Eye (tissue), 1 donor: ENCODE measurements around the gene CTNS.

Experiments
- DNase-seq: peaks from one replicate; pipeline ENCODE4 v3.0.0-alpha.2; 2015

Gene CTNS

DNA sequence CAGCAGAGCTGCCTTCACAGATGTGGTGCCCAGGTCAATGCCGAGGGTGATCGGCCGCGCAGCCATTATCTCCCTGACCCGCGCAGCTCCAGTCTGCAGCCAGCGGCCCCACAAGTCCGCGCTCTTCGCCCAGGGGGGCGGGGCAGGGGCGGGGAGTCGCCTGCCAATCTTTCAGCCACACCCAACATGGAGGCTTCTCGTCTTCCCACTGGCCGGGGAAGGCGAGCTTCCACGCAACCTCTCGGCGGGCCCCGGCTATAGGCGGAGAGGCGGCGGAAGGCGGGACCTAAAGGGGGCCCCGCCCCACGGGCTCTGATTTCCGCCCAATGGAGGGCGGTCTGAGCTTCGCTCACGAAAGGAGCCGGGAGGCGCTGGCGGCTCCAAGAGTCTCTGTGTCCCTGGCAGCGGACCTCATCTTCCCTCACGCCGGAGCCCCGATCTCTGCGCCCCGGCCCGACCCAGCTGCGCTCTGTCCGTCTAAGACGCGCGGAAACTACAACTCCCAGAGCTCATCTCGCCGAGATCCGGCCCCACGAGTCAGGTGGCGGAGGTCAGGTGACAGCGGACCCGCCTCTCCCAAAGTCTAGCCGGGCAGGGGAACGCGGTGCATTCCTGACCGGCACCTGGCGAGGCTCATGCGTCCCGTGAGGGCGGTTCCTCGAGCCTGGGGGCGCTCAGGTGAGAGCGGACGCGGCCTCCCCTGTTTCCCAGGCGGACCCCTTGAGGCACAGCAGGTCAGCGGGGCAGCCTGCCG is at the start of gene CTNS, which contains the start of gene SHPK:
TSS of gene CTNS (plus strand) at position 607 of the 754 bp plus-strand sequence. CDS start 3,447 bp downstream, outside the sequence.
TSS of gene SHPK (minus strand) at position 97 of the 754 bp plus-strand sequence. CDS start at position 66, 31 bp downstream.
- DNase-seq = peak; percentile 98

- no peak for DNase-seq
These were observed 46.8 kb upstream of the CTNS start for GRCh38 chr17:3589784-3590183.

- no peak for DNase-seq
These were observed 46.3 kb upstream of the CTNS start for GRCh38 chr17:3590231-3590630.

- no peak for DNase-seq
These were observed 45.8 kb upstream of the CTNS start for GRCh38 chr17:3590768-3591167.

- no peak for DNase-seq
These were observed 44.2 kb upstream of the CTNS start for GRCh38 chr17:3592216-3592860.

GRCh38 chr17:3593384-3593783 is 43.2 kb upstream of the CTNS start:
- DNase-seq = no peak

DNA sequence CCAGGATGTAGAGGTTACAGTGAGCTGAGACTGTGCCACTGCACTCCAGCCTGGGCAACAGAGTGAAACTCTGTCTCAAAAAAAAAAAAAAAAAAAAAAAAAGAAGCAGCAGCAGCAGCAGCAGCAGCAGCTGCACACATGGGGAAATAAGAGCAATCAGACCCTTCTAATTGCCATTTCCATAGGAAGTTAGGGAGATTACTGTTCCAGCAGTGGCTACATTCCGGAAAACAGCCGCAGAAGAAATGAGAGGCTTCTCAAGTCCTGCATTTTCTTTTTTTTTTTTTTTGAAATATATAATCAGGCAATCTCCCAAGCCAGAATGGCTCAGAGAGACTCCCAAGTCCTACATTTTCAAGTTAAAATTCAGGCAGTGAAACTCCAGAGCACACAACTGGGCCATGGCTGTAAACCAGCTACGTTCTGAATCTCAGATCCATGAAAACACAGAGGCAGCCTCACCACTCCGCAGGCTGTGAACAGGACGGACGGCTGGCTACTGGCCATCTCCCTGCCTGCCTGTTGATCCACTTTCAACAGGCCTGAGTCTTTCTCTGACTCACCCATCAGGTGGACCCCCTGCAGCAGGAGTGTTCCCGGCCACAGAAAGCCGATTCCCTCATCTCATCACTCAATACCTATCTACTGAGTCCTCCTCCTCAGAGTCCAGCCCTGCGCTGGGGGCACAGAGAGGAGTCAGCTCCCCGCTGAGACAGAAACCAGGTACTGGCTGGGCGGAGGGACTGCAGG is 42.3 kb upstream of the CTNS start:
- peak; percentile 9 for DNase-seq

GRCh38 chr17:3594976-3595375 is 41.6 kb upstream of the CTNS start:
- DNase-seq = no peak

- peak; percentile 66 for DNase-seq
These were observed 39.6 kb upstream of the CTNS start for GRCh38 chr17:3596804-3597464.

- DNase-seq = no peak
These were observed 38.5 kb upstream of the CTNS start for GRCh38 chr17:3598078-3598477.

GRCh38 chr17:3600529-3601205 is 35.9 kb upstream of the CTNS start:
- no peak for DNase-seq

- peak; percentile 25 for DNase-seq
These were observed 34.1 kb upstream of the CTNS start for GRCh38 chr17:3602499-3602898.

DNA sequence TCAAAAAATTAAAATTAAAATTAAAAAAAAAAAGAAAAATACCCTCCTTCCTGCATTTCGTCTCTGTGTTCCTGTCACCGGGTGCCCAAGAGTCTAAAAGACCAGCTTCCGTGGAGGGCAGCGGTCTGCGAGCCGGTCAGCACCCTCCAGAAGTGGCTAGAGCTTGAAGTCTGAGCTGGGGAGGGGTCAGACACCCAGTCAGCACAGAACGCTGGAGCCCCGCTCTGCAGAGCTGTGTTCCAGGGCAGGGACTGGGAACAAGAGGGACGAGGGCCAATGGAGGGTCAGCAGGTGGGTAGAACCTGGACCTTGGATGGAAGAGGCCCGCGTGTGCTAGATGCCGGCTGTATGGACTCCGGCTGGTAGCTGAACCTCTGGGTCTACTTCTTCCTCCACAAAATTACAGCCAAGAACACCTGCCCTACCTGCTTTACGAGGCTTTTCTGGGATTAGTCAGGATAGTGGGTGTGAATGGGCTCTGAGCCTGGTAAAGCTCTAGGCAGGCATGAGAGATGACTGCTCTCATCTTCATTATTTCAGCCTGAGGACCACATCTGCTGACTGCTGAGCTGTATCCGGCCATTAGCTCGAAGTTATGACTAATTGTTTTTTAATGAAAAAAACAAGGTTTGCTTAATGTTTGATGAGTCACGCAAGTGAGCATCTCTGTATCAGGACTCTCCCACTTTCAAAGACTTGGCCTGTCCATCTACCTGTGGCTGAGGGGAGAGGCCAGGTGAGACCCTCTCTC is 33.3 kb upstream of the CTNS start:
- DNase-seq = no peak

DNA sequence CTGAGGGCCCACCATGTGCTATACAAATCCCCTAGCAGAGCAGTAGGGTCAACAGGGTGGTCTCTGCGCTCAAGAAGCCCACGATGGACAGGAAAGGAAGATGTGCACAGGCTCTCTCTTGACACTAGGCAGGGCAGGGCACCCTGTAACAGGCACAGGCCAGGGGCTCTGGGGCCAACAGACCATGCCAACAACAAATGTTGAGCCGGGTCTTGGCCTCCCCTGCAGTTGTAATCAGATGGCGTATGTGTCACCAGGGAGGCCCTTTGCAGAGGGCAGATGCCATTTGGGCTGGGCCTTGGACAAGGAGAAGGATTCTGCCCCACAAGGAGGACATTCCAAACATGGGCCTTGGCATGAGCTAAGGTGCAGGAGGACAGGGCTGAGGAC is 32.7 kb upstream of the CTNS start:
- DNase-seq = no peak

- no peak for DNase-seq
These were observed 26.9 kb upstream of the CTNS start for GRCh38 chr17:3609689-3610088.

- DNase-seq = no peak
These were observed 26.0 kb upstream of the CTNS start for GRCh38 chr17:3610523-3610922.

DNA sequence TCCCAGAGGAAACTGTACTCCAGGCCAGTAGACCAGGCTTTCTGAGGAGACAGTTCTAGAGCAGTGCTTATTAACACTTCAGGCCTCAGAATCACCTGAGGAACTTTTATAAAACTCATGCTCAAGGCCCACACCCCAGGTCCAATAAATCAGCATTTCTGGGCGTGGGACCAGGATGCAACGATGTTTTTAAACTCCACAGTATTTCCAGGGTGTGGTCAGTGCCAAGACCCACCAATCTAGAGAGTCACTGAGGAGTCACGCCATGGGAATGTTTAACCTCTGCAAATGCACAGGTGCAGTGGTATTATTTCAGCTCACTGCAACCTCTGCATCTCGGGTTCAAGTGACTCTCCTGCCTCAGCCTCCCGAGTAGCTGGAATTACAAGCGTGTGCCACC is 23.4 kb upstream of the CTNS start:
- no peak for DNase-seq

GRCh38 chr17:3615160-3615870 is 21.2 kb upstream of the CTNS start:
- no peak for DNase-seq

- no peak for DNase-seq
These were observed 15.3 kb upstream of the CTNS start for GRCh38 chr17:3621146-3621720.

DNA sequence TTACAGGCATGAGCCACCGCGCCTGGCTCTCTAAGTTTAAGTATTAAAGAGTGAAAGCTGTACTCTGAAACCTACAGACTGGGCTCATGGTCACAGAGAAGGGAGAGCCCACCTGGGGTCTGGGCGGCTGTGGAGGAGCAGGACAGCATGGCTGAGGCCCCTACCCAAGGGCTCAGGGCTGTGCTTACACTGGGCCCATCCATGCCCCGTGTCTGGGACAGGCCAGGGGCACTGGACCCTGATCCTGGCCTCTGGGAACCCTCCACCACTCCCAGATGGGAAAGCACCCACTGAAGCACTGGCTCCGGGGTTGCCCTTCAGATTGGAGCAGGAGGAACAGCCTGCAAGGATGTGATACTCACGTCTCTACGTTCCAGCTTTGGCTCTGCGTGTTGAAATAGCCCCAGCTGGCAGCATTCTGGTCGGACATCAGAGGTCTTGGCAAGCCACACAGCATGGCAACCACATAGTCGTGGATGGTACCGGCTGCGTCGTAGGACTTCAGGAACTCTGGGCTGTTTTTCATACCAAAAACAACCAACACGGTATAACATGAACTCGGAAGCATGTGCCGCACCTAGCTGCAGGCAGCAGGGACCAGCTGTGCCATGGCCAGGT is 13.5 kb upstream of the CTNS start:
- no peak for DNase-seq
